Endothelial cell (in vitro differentiated cells): ENCODE results near the gene PRDM15. TPM values are rescaled to one million over a fixed set of nuclear protein-coding genes. Genes with fewer than 3 reads are reported as not detected.

Source experiments
- DNase-seq: peaks from one replicate; pipeline ENCODE4 v3.0.0; 2021; ENCODE audit warnings: low spot score
- H3K27ac Mint-ChIP-seq: one replicate; pipeline ENCODE4 v1.8.0; 2021; ENCODE audit warnings: mixed read lengths, inconsistent platforms; ENCODE audit not compliant: unreplicated experiment
- H3K27me3 Mint-ChIP-seq: one replicate; pipeline ENCODE4 v1.8.0; 2021; ENCODE audit warnings: mild to moderate bottlenecking, moderate library complexity, mixed read lengths, inconsistent platforms; ENCODE audit not compliant: unreplicated experiment
- H3K36me3 Mint-ChIP-seq: one replicate; pipeline ENCODE4 v1.8.0; 2021; ENCODE audit warnings: mild to moderate bottlenecking, low read depth, mixed read lengths, inconsistent platforms; ENCODE audit not compliant: unreplicated experiment
- H3K4me1 Mint-ChIP-seq: one replicate; pipeline ENCODE4 v1.8.0; 2021; ENCODE audit warnings: mild to moderate bottlenecking, mixed read lengths, inconsistent platforms; ENCODE audit not compliant: unreplicated experiment
- H3K4me3 Mint-ChIP-seq: one replicate; pipeline ENCODE4 v1.8.0; 2021; ENCODE audit warnings: mild to moderate bottlenecking, mixed read lengths, inconsistent platforms; ENCODE audit not compliant: unreplicated experiment
- H3K9me3 Mint-ChIP-seq: one replicate; pipeline ENCODE4 v1.8.0; 2021; ENCODE audit warnings: mixed read lengths, inconsistent platforms; ENCODE audit not compliant: unreplicated experiment
- total RNA-seq: library from RNA; stranded (reverse); fragmentation: NEBNext Ultra II Directional; extraction: Animal tissue kit (Norgen Biotek cat#: 25700); gene quantifications from one replicate; pipeline ENCODE4 v1.2.1, GENCODE V29; 2021; ENCODE audit not compliant: unreplicated experiment
- TF ChIP-seq, protein P1 (sequence below): fragments of 200-600 bp; sonication (generic); IDR thresholded peaks from one replicate; pipeline ENCODE4 v1.5.0; 2021; ENCODE audit warnings: antibody characterized with exemption; ENCODE audit not compliant: unreplicated experiment

The PRDM15 gene
- total RNA-seq, 1 donor from 2014 or later, result 7.5 TPM

DNA sequence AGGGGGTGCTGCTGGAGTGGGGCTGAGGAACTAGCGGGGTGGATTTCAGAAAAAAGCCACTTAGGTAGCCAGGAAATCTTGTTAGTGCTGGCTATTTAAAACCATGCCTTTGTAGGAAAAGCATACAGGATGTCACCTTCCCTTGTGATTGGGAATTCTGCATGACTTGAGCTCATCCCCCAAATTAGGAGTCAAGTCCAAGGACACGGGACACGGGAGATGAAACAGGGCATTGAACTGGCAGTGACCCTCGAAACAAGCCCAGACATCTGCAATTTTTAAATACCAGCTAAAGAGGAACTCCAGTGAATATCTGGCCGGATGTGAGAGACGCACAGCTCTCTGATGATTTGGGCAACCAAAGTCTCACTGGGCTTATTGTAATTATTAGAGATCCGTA, 41.9 kb upstream of the PRDM15 start:
- peaks cover 7% of the 10 kb centered on the region for H3K4me1 Mint-ChIP-seq
- DNase-seq, result no peak
- no peak overlapping the region for H3K27ac Mint-ChIP-seq
- TF ChIP-seq, protein P1, sequence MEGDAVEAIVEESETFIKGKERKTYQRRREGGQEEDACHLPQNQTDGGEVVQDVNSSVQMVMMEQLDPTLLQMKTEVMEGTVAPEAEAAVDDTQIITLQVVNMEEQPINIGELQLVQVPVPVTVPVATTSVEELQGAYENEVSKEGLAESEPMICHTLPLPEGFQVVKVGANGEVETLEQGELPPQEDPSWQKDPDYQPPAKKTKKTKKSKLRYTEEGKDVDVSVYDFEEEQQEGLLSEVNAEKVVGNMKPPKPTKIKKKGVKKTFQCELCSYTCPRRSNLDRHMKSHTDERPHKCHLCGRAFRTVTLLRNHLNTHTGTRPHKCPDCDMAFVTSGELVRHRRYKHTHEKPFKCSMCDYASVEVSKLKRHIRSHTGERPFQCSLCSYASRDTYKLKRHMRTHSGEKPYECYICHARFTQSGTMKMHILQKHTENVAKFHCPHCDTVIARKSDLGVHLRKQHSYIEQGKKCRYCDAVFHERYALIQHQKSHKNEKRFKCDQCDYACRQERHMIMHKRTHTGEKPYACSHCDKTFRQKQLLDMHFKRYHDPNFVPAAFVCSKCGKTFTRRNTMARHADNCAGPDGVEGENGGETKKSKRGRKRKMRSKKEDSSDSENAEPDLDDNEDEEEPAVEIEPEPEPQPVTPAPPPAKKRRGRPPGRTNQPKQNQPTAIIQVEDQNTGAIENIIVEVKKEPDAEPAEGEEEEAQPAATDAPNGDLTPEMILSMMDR, result no peak
- no peaks in the 10 kb centered on the region for H3K9me3 Mint-ChIP-seq
- H3K27me3 Mint-ChIP-seq, result peaks cover 6% of the 10 kb centered on the region
- H3K36me3 Mint-ChIP-seq, result peaks cover 17% of the 10 kb centered on the region
- no peak overlapping the region for H3K4me3 Mint-ChIP-seq

DNA sequence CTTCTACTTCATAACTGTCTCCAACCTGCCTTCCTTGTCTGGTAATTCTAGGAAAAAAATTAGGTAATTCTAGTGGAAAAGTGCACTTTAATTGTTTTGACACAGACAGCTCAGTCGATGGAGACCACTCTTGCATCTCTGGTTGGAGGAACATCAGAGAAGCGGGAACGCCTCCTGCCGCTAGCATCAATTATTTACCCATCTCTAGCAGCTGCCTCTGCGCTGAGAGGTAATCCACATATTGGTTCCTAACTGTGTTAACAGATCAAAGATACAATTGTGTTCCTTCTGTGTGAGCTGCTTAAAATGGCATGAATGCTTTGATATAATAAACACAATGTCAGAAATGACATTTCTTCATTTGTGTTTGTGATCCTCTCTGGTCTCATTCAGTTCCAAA, 41.3 kb upstream of the PRDM15 start:
- Mint-ChIP-seq H3K36me3 (peaks cover 20% of the 10 kb centered on the region), H3K27me3 (peaks cover 6% of the 10 kb centered on the region), H3K4me1 (peaks cover 5% of the 10 kb centered on the region), H3K27ac (no peak overlapping the region), H3K4me3 (no peak overlapping the region), H3K9me3 (no peaks in the 10 kb centered on the region)
- TF ChIP-seq, protein P1, result no peak
- no peak for DNase-seq

DNA sequence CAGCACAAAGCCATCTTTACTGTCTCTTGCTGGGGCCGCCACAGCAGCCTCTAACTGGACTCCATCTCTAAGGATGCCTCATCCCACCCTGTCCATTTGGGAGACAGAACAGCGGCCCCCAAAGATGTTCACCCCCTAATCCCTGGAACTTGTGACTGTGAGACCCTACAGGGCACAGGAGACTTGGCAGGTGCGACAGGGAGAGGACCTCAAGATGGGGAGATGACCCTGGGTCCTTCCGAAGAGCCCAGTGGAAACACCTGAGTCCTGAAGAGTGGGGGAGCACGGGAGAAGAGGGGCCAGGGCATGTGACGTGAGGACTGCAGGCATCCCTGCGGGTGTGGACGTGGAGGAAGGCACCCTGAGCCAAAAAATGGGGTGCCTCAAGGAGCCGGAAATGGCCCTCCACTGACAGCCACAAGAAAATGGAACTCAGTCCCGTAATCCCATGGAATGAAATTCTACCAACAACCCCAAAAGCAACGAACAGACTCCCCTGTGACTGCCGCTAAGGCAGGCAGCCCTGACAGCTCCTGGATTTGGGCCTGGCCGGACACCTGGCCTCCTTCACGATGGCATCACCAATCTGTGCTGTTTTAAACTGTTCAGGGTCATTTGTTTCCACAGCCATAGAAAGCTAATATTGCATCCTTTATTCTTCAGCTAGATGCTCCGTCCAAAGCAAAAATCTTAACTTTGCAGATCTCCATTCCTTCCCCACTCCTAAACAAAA, 40.7 kb upstream of the PRDM15 start:
- Mint-ChIP-seq H3K27ac (no peak overlapping the region), H3K4me3 (no peak overlapping the region), H3K4me1 (peaks cover 5% of the 10 kb centered on the region), H3K27me3 (peaks cover 6% of the 10 kb centered on the region), H3K9me3 (no peaks in the 10 kb centered on the region), H3K36me3 (peaks cover 20% of the 10 kb centered on the region)
- TF ChIP-seq, protein P1, result no peak
- DNase-seq, result no peak

DNA sequence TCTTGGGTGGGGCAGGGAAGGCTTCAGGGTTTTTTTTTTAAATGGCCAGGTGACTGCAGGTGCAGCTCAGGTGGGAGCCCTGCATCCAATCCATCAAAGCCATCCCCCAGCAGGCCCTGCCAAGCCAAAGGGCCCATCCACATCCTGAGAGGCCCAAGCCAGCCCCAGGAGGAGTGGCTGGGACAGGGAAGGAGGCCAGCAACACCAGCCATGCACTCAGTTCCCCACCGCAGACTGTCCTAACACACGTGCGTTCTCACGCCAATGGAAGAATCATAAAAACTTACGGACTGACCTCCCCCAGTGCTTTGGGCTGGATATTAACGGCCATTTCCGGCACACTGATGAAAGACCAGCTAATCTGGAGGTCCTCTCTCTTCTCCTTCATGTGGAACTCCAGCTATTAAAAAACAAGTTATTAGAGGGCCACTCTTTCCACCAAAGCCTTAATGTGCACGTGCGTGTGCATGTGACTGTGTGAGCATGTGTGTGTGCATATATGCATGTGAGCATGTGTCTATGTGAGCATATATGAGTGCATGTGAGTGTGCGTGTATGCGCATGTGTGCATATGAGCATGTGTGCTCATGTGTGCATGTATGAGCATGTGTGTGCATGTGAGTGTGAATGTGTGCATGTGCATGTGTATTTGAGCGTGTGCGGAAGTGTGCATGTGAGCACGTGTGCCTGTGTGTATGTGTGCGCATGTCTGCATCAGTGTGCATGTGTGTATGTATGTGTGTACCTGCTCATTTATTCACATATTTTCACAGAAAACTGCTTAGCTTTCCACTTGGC, 39.6 kb upstream of the PRDM15 start:
- TF ChIP-seq, protein P1, result no peak
- no peak for DNase-seq
- Mint-ChIP-seq H3K4me3 (no peak overlapping the region), H3K27me3 (peaks cover 5% of the 10 kb centered on the region), H3K4me1 (peaks cover 5% of the 10 kb centered on the region), H3K9me3 (no peaks in the 10 kb centered on the region), H3K36me3 (peaks cover 20% of the 10 kb centered on the region), H3K27ac (no peak overlapping the region)

DNA sequence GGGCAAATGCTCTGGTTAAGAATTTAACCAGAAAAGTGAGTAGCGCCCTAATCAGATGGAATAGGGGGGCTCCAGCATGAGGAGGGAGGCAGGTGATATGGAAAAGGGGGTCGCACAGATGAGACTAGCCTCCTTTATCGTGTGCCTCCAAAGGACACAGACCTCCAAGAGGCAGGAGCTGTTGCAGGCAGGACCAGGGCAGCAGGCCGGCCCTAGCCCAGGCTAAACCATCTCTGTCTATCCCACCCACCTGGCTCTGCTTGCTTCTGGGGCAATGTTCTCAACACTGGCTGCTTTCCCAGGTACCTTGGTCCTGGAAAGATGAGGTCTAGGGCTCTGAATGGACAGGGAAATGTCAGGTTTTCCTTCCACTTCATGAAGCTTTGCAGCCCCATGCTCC, 38.4 kb upstream of the PRDM15 start:
- TF ChIP-seq, protein P1, result no peak
- H3K27ac Mint-ChIP-seq, result no peak overlapping the region
- peaks cover 5% of the 10 kb centered on the region for H3K4me1 Mint-ChIP-seq
- H3K36me3 Mint-ChIP-seq, result peaks cover 20% of the 10 kb centered on the region
- no peak overlapping the region for H3K4me3 Mint-ChIP-seq
- H3K27me3 Mint-ChIP-seq, result peaks cover 4% of the 10 kb centered on the region
- no peaks in the 10 kb centered on the region for H3K9me3 Mint-ChIP-seq
- no peak for DNase-seq
